Endometrial microvascular endothelial cells (primary cell): ENCODE data around the gene MYO16. TPM values are rescaled to one million over a fixed set of nuclear protein-coding genes. Genes with fewer than 3 reads are reported as not detected.

Experiments used
- in situ Hi-C: cut with HindIII; loops from 2 replicates; pipeline ENCODE4 v1.10.0; 2017; ENCODE audit warnings: low sequenced_read_pairs, low pct_unique_long_range_greater_than_20kb; ENCODE audit errors: inconsistent ontology term
- total RNA-seq: library from RNA; depleted of rRNA; stranded (reverse); fragments of >200 nt; gene quantifications from one replicate; pipeline ENCODE4 v1.2.3, GENCODE V29; 2015; ENCODE audit errors: inconsistent ontology term

The MYO16 gene
- total RNA-seq, 1 donor from 2014 or later: not detected

DNA sequence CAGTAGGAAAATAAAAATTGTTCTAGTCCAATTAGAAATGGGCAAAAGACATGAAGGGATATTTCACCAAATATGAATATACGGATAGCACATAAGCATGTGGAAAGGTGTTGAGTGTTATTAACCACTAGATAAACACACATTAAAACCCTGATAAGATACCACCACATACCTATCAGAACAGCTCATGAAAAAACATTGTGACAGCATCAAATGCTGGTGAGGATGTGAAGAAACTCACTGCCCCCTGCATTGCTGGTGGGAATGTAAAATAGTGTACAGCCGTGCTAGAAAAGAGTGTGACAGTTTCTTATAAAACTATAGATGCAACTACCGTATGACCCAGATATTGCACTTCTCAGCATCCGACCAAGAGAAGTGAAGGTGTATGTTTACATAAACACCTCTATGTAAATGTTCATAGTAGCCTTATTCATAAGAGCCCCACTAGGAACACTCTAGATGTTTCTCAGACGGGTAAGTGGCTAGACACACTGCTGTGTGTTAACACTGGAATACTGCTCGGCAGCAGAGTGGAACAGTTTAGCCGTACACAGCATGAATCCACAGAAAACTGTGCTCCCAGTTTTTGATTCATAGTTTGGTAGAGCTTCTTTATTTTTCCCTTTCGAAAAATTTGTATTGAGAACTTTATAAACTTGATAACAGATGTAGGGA is 321.1 kb downstream of the MYO16 start:
- in situ Hi-C loops: no loop called here

- in situ Hi-C loops: no loop called here
These were observed 326.3 kb downstream of the MYO16 start for GRCh38 chr13:108955741-108956140.

DNA sequence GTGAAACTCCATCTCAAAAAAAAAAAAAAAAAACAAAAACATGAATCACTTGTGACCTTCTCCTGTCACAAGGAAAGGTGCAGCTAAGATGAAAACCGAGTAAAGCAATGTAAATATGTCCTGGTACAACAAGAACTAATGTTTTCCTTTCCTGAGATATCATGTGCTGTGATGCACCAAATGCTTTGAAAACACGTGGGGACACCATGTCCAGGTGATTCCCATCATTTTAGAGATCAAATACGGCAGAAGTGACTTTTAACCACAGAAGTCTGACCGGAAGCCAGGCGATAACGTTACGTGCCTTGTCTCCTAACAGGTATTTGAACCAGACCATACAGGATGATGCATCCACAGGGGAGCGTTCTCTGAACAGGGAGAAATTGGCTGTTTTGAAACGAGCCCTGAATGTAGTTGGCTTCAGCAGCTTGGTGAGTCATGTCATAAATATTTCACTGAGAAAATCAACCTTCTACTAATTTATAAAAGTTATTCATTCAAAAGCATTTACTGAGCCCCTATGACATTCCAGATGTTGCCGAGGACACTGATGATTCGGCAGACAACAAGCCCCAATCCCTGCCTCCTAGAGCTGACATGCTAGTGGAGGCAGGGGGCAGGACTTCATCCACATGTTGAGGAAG is 328.1 kb downstream of the MYO16 start:
- in situ Hi-C loops: no loop called here

GRCh38 chr13:108958013-108958376 is 328.6 kb downstream of the MYO16 start:
- in situ Hi-C loops: no loop called here

GRCh38 chr13:108959234-108959633 is 329.8 kb downstream of the MYO16 start:
- in situ Hi-C loops: no loop called here

- in situ Hi-C loops: no loop called here
These were observed 330.6 kb downstream of the MYO16 start for GRCh38 chr13:108960006-108960405.

GRCh38 chr13:108961542-108962125 is 332.2 kb downstream of the MYO16 start:
- in situ Hi-C loops: no loop called here

- in situ Hi-C loops: no loop called here
These were observed 333.2 kb downstream of the MYO16 start for GRCh38 chr13:108962654-108963053.

DNA sequence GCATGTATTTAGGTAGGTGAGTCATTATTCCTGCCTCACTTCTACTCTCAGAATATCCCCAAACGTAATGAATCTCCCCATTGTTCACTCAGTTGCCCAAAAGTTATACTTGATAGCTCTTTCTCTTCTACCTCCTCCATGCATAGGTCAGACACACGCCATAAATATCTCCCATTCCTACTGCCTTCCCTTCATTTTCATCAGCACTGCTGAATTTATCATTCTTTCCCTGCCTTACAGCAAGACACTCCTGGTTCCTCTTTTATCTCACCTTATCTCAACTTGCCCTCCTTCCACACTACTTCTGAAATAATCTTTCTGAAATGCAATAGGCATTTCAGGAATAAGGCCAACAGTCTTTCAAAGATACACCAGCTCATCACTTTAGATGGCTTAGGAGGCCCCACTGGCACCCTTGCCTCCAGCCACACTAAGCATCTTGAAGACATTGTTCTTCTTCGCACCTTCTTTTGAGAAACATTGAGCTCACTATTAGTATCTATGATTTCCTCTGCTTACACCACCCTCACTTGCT is 333.9 kb downstream of the MYO16 start:
- in situ Hi-C loops: no loop called here

GRCh38 chr13:108963846-108964600 is 334.6 kb downstream of the MYO16 start:
- in situ Hi-C loops: no loop called here

DNA sequence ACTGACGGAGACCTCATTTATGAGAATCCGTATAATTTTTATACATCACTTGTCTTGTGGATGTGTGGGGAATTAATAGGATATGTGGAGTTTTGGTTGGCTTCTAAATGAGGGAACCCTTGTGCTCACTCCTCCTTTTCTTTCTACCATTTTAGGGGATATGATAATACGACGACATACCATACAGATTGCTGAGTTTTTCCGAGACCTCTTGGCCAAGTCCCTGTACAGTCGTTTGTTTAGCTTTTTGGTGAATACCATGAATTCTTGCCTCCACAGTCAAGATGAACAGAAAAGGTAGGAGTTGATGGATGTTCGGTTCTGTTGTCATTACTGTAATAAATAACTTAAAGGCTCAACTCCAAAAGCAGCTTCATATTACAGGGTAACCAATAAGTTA is 335.2 kb downstream of the MYO16 start:
- in situ Hi-C loops: no loop called here

DNA sequence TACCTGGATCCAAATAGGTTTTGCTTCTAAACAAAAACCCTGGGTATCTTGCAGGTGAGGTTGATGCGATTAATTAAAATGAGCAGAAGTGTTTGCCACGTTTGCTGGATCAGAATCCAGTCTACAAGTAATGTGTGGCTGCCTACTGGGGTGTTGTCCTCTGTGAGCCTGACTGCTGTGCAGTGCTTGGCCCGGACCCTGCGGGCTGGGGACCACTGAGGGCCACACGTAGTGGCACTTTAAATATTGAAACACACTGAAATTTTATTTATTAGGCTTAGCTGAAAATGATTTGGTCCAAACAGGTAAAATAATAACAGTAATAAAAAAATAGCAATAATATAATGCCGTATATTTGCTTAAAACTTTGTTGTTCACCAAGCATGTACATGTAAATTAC is 338.0 kb downstream of the MYO16 start:
- in situ Hi-C loops: no loop called here

DNA sequence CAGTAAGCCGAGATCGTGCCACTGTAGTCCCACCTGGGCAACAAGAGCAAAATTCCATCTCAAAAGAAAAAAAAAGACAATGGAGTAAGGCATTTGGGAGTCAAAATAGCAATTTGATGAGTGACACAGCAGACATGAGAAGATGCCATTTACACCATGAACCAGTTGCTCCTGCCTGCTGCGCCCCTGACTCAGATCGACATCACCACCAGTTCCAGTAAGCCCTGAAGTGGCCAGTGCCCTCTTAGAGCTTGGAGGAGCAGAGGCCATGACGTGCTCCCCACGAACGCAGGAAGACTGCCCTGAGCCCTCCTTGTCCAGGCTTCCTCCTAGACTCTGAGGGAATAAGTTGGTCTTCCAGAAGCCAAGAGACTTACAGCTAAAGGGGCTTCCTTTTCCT is 339.2 kb downstream of the MYO16 start:
- in situ Hi-C loops: no loop called here

- in situ Hi-C loops: no loop called here
These were observed 345.3 kb downstream of the MYO16 start for GRCh38 chr13:108974686-108975085.

GRCh38 chr13:108980237-108980636 is 350.8 kb downstream of the MYO16 start:
- in situ Hi-C loops: no loop called here

DNA sequence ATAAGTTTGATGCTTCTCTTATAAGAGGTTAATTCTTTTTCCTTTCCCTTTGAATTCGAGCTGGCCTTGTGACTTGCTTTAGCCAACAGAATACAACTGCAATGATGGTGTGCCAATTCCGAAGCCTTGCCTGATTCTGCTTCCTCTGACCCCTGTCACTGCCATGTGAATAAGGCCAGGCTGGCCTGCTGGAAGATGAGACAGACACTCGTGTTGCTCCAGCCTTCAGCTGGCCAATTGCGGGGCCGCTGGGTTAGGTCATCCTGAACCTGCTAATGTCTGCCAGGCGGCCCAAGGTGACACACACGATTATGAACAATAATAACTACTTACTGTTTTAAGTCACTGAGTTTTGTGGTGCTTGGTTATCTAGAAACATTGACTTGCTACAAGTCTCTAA is 352.0 kb downstream of the MYO16 start:
- in situ Hi-C loops: no loop called here

DNA sequence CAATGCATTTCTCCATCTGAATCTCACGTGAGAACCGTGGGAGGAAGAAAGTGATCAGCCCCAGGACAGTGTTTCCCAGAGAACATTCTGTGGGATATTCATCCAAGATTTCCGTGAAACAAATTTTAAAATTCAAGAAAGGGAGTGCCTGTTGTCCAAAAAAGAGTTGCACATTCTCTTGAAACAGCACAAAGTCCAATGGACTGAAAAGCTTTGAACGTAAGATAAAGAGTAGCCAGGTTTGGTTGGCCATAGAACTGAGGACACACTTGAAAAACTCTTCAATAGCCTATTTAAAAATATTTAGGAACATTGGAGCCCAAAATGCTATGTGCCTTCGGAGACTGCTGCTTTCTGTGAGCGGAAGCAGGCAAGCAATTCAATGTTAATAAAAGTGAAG is 353.9 kb downstream of the MYO16 start:
- in situ Hi-C loops: no loop called here

- in situ Hi-C loops: no loop called here
These were observed 355.0 kb downstream of the MYO16 start for GRCh38 chr13:108984251-108984920.

DNA sequence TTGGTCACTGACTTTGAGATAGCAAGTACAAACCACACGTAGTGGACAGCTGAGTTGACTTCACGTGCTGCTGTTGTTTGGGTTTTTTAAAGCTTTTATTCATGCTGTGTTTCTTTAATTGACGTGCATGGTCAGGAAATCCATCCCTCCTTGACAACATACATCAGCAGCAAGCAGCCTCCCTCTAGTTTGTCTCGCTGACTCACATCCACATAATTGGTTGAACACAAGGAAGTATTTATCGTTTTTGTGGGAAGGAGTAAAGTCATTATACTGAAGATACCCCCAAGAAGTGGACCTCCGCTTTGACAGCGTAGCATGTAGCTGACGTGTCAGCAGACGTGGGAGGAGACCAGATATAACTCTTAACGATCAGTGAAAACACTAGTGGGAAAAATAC is 355.8 kb downstream of the MYO16 start:
- in situ Hi-C loops: no loop called here
